T-cell (primary cell): Measurements from ENCODE around the gene GATC. TPM values are rescaled to one million over a fixed set of nuclear protein-coding genes. Genes with fewer than 3 reads are reported as not detected.

Source experiments
- total RNA-seq, 35 experiments: library from RNA in 6 of 35; stranded (reverse) in 6 of 35; fragments of 120-200 nt in 1 of 35; gene quantifications; one replicate each; pipeline versions ENCODE4 v1.2.1 to v1.2.4 and lab custom pipeline; 2013 to 2026

The GATC gene
- total RNA-seq, 5 donors from 2014 or later (not counting 1 experiment from before 2014, with no cell fraction given): 15.9 to 47.2 (median 30.3) TPM

Other genes with a start within 250 kb of the GATC start
- gene RPLP0, start 245.3 kb upstream of the GATC start, total RNA-seq: 1,000 to 10,000 TPM; 1,782 to 2,711 (median 2,416) TPM
- 100 to 1,000 TPM; 128 to 202 (median 137) TPM for gene PXN, start 180.7 kb upstream of the GATC start, total RNA-seq
- gene RNU4-2, start 154.5 kb upstream of the GATC start, total RNA-seq: over 10,000 TPM; 10,465 to 16,097 (median 12,527) TPM
- gene RNU4-1, start 153.2 kb upstream of the GATC start, total RNA-seq: 1,000 to 10,000 TPM; 1,482 to 2,823 (median 1,909) TPM
- 1 to 10 TPM in 4 of 5 donors, under 1 TPM in 1; 0.73 to 5.7 (median 4.1) TPM for gene SIRT4, start 144.1 kb upstream of the GATC start, total RNA-seq
- 1 to 10 TPM in 3 of 5 donors, not detected in 2; 1.6 to 2.9 (median 1.8) TPM for gene PLA2G1B, start 118.7 kb upstream of the GATC start, total RNA-seq
- under 1 TPM in 1 of 5 donors, not detected in 4; 0.15 TPM for gene MSI1, start 77.3 kb upstream of the GATC start, total RNA-seq
- gene COX6A1, start 8.3 kb upstream of the GATC start, total RNA-seq: 100 to 1,000 TPM; 128 to 171 (median 163) TPM
- 10 to 100 TPM; 15.9 to 24.0 (median 21.5) TPM for gene TRIAP1, start 60 bp upstream of the GATC start, total RNA-seq
- 100 to 1,000 TPM; 134 to 149 (median 135) TPM for gene SRSF9, start 23.3 kb downstream of the GATC start, total RNA-seq
- 10 to 100 TPM; 47.2 to 90.1 (median 75.5) TPM for gene DYNLL1, start 49.7 kb downstream of the GATC start, total RNA-seq
- 10 to 100 TPM; 11.3 to 23.4 (median 21.5) TPM for gene COQ5, start 82.7 kb downstream of the GATC start, total RNA-seq
- 100 to 1,000 TPM; 204 to 348 (median 222) TPM for gene RNF10, start 87.9 kb downstream of the GATC start, total RNA-seq
- gene POP5, start 135.0 kb downstream of the GATC start, total RNA-seq: 10 to 100 TPM; 40.6 to 69.0 (median 63.1) TPM
- gene CABP1, start 194.2 kb downstream of the GATC start, total RNA-seq: not detected
- gene MLEC, start 240.7 kb downstream of the GATC start, total RNA-seq: 10 to 100 TPM; 26.3 to 61.3 (median 55.3) TPM